NCI-H2107 treated with DMSO at 0.1 percent for 48 hours (cell line): ENCODE results near the gene WWC1.

ENCODE experiments used
- DNase-seq: peaks from one replicate; lab custom pipeline; 2025; ENCODE audit not compliant: unreplicated experiment; lab: John Stamatoyannopoulos, UW

The WWC1 gene

GRCh38 chr5:168407211-168407610, 115.8 kb downstream of the WWC1 start:
- no peak for DNase-seq

- no peak for DNase-seq
Measured at GRCh38 chr5:168408561-168409305, 117.3 kb downstream of the WWC1 start.

- DNase-seq = no peak
Measured at GRCh38 chr5:168409591-168410458, 118.4 kb downstream of the WWC1 start.

- no peak for DNase-seq
Measured at GRCh38 chr5:168411871-168412270, 120.4 kb downstream of the WWC1 start.

DNA sequence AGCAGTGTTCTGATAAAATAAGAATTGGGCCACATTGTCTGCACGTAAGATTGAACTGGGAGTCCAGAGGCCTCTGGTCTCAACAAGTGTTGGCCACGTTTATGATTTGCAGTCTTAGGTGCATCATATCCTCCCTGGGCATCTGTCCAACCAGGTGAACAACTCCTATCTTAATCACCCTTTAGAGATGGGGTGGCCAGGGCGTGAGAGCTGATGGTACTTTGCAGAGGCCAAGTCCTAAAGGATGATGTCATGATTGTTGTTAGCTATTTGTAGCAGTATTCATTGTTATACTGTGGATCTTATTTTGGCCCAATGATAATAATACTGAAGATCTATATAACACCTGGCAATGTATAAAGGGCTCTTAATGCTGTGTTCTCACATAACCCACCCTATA, 121.6 kb downstream of the WWC1 start:
- no peak for DNase-seq

DNA sequence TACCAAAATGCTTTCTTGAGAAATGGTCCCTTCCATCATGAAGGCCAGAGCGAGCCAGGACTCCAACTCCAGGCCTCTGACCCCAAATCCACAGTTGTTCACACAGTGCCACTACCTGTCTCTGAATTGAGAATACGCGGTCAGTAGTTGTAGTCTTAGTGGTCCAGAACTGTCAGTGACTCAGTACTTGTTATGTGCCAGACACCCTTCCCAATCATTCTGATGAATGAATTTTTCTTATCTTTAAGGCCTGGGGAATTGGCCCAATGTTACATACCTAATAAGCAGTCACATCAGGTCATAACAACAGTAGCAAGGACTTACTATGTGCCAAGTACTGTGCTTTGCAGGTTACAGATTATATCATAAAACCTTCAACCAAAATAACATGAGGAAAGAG, 122.2 kb downstream of the WWC1 start:
- no peak for DNase-seq

DNA sequence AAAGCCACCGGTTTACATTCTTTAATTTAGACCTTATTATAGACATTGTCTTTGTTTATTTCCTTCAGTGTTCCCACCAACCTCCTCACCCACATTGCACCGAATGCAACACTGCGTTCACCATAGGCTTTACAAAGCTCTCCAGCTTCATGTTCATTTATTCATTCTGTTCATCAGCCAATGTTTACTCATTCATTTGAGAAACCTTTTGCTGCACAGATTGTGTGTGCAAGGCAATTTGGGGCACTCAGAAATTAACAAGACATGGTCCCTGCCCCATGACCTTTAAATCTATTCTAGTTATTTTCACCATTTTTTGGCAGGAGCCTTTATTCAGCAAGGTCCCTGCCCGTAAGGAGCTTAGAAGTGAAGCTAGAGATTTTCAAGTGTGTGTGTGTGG, 124.0 kb downstream of the WWC1 start:
- no peak for DNase-seq

GRCh38 chr5:168415971-168416370, 124.5 kb downstream of the WWC1 start:
- DNase-seq = no peak

DNA sequence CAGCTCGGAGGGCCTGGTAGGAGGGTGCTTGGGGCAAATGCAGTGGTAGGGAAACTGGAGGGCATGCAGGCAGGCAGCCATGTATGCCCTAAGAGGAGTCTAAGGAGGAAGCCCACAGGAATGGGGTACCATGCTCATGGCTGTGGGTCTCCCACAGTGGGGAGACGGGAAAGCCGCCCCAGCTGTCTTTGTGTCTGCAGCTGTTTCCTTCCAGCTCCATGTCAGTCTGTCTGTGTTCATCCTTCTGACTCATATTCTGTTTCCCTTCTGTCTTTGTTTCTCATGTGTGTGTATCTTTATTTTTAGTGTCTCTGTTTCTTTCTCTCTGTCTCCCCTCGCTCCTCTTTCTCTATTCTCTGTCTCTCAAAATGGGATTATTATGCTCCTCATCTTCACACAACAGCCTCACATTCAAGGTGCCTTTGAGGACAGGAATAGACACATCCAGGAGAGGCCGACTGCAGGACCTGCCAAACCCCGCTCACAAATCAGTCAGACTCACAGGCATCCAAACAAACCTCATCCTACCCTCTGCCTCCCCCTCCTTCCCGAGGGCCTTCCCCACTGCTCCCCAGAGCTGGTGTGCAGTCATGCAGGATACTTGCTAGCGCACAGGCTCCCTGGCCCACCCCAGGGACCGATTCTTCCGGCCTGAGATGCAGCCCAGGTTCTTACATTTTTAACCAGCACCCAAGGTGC, 126.4 kb downstream of the WWC1 start:
- no peak for DNase-seq

GRCh38 chr5:168420461-168420860, 129.0 kb downstream of the WWC1 start:
- no peak for DNase-seq

DNA sequence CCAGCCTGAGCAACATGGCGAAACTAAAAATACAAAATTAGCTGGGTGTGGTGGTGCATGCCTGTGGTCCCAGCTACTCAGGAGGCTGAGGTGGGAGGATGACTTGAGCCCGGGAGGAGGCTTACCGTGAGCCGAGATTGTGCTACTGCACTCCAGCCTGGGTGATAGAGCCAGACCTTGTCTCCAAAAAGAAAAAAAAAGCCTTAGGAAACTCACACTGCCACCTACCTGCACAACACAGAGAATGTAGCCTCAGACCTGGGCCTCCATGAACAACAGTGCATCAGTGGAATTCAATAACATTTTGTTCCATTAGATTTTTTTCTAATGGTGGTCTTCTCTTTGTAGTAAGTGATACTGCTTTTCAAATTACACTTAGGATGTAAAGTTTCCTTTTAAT, 131.0 kb downstream of the WWC1 start:
- no peak for DNase-seq

DNA sequence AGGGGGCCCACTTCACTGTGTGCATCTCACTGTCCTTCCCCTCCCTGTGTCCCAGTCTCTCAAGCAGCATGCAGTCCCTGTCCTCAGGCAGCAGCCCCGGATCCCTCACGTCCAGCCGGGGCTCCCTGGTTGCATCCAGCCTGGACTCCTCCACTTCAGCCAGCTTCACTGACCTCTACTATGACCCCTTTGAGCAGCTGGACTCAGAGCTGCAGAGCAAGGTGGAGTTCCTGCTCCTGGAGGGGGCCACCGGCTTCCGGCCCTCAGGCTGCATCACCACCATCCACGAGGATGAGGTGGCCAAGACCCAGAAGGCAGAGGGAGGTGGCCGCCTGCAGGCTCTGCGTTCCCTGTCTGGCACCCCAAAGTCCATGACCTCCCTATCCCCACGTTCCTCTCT, 132.0 kb downstream of the WWC1 start:
- DNase-seq = no peak

- no peak for DNase-seq
Measured at GRCh38 chr5:168423971-168424370, 132.5 kb downstream of the WWC1 start.

DNA sequence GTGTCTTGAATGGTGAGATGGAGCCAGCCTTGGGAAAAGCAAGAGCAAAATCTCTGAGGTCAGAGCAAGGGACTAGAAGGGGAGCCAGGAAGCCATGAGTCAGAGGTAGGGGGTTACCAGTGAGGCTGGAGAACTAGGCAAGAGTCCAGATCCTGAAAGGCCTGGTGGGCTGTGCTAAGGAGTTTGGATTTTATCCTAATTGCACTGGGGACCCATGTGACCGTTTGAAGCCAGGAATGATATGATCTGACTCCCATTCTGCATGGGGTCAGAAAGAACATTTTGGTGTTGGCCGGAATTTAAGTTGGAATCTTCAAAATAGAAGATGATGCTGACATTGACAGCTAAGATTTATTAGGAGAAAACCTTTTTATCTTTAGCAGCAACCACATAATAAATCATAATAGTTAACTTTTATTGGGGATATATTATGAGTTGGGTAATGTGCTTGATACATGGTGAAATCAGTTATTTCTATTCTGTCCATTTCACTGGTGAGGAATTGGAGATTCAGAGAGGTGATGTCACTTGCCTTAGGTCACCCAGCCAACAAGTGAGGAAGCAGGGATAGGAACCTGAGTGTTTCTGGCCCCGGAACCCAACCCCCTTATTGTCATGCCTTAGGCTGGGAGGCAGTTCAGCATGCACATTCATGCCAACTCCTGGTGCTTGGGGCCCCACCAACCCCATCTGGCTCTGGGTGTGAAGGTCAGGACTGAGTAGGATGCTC, 133.3 kb downstream of the WWC1 start:
- DNase-seq = no peak

GRCh38 chr5:168426007-168426863, 134.8 kb downstream of the WWC1 start:
- DNase-seq = peak; percentile 73

- no peak for DNase-seq
Measured at GRCh38 chr5:168426864-168427172, 135.4 kb downstream of the WWC1 start.

DNA sequence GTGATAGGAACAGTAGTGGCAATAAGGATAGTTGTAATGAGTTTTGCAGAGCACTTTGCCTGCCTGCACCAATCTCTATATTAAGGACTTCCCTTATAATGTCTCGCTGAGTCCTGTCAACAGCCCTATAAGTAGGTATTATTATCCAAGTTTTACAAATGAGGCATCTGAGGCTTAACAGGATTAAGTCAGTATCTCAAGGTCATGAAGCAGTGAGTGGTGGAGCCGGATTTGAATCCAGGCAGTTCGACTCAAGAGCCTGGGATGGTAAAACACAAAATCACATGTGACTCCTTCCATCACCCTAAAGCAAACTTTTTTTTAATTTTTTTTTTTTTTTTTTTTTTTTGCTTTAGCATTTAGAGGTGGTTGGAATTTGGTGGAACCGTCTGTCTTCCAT, 135.8 kb downstream of the WWC1 start:
- DNase-seq = no peak

- DNase-seq = no peak
Measured at GRCh38 chr5:168428552-168428951, 137.1 kb downstream of the WWC1 start.

DNA sequence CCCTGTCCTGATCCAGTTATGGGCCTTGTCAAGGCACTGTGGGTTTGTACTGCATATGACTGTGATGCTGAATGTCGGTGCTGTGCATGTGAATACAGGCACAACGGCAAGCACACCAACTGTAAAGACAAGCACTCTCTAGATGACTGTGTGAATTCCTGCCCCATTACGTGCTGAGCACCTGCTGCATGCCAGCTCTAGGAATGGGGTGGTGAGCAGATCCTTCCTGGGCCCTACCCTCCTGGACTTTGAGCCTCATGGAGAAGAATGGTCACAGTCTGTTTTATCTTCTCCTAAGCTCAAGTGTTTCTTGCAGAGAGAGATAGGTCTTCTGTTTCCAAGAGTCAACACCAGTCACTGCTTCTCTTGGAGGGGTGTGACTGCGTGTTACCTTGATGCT, 138.9 kb downstream of the WWC1 start:
- DNase-seq = no peak

DNA sequence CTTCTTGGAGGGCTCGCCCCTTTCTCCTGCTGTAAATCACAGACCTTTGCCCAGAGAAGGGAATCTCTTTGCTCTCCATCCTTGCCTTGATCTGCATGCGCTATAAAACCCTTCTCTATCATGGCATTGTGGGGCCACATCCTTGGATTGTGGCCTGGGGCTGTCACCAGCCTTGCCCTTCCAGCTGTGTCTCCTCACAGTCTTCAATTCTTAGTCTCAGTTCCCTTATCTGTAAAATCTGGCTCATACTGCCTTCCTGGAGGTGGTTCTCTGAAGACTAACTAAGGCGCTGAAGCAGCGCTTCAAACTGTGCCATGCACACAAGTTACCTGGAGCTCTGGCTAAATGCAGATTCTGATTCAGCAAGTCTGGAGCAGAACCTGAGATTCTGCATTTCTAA, 141.5 kb downstream of the WWC1 start:
- DNase-seq = no peak
